GM19463 (cell line): Measurements from ENCODE around the gene BTBD7.

Source experiments
- ATAC-seq: cut with Tn5 transposase; IDR thresholded peaks from one replicate; pipeline ENCODE4 v1.9.1; 2021; ENCODE audit warnings: mild to moderate bottlenecking, moderate library complexity; ENCODE audit not compliant: unreplicated experiment

Gene BTBD7

DNA sequence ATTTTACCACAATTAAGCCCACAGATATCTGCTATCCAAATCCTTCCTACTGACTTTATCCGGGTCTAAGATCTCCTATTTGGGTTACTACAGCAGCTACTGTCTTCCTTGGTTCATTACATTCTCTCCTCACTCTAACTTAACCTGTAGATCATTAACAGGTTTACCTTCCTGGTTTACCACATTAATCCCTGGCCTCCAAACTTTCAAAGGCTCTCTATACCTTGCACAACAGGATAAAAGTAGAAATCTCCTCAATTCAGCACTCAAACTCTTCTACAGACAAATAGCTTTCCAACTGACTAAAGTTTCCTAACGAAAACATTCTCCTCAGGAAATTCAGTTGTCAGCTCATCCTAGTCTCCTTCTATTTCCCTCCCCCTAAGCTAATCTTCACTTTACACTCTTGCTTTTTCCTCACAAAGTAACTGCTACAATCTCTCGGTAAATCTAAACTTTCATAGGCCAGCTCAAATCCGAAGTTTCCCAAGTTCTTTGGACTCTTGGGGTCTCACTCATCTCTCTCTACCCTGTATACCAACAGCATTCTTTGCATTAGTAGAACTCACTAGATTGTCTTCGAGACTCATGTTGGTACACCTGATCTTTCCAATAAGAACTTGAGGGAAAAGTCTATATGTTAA is 2.7 kb downstream of the BTBD7 start:
- no peak for ATAC-seq

DNA sequence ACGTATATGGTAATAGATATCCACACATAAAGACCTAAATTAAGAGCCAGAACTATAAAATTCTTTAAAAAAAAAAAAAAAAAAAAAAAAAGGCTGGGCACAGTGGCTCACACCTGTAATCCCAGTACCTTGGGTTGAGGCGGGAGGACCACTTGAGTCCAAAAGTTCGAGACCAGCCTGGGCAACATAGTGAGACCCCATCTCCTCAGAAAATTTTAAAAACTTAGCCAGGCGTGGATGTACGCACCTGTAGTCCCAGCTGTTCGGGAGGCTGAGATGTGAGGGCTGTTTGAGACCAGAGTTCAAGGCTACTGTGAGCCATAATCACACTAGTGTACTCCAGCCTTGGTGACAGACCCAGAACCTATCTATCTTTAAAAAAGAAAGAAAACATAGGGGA is 4.3 kb downstream of the BTBD7 start:
- ATAC-seq, result no peak

DNA sequence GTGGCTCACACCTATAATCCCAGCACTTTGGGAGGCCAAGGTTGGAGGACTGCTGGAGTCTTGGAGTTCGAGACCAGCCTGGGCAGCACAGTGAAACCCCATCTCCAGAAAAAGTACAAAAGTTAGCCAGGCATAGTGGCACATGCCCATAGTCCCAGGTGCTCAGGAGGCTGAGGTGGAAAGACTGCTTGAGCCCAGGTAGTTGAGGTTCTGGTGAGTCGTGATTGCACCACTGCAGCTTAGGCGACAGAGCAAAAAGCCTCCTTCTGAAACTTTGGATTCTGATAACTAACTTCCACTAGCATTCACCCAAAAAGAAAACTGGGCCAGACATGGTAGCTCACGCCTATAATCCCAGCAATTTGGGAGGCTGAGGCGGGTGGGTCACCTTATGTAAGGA is 6.6 kb downstream of the BTBD7 start:
- no peak for ATAC-seq

DNA sequence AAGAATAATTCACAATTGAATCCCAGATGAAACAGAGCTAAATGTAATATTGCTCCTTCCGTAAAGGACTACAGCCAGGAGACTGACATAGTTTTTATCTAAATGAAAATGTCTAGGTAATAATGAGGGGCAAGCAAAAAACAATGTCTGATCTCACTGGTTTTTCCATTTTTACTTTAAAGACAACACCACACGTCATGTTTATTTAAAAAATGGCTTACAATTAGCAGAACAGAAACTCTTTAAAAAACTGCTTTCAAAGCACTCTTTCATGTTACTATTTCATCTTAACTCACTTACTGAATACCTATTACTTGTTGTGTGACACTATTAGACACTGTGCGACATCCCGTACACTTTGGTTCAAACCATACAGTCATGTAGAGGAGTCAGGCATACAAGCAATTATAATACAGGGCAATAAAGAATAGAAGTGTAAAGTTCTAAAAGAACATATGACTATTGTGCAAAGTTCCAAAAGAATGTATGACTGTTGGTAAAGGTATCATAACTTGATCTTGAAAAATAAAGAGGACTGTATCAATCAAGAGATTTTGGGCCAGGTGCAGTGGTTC is 9.1 kb downstream of the BTBD7 start:
- no peak for ATAC-seq

DNA sequence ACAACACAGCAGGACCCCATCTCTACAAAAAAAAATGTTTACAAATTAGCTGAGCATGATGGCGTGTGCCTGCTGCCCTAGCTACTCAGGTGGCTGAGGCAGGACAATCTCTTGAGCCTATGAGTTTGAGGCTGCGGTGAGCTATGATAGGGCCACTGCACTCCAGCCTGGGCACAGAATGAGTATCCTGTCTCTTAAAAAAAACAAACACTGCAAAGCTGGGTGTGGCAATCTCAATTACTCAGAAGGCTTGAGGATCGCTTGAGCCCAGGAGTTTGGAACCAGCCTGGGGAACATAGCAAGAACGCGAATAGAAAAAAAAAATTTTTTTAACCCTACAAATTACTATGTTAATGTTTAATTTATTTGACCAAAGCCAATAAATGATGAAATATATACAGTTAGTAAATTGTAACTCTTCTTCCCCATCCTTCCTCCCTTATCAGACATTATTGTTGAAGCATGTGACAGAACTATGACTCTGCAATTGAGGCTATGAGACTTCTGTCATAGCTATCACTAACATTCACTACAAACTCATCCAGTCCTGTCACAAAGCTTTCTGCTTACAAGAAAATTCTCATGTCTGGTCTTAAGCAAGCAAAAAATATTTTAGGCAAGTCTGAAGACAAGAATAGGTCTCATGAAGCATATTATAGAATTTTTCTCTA is 9.8 kb downstream of the BTBD7 start:
- no peak for ATAC-seq

DNA sequence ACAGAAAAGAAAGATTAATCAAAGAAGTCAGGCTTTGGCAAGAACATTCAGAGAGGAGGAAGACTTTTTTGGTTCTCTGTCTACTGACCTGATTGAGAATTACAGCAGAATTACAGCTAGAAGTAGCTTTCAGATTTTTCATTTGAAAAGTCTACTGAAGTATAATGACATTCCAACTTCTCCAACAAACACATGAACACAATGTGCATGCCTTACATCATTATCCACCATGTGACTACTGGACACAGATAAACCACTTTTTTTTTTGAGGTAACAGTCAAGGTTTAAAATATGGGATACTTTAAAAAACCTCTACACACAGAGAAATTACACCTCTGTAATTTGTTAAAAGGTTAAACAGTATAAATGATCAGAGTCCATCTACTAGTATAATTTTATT is 12.3 kb downstream of the BTBD7 start:
- ATAC-seq, result no peak

DNA sequence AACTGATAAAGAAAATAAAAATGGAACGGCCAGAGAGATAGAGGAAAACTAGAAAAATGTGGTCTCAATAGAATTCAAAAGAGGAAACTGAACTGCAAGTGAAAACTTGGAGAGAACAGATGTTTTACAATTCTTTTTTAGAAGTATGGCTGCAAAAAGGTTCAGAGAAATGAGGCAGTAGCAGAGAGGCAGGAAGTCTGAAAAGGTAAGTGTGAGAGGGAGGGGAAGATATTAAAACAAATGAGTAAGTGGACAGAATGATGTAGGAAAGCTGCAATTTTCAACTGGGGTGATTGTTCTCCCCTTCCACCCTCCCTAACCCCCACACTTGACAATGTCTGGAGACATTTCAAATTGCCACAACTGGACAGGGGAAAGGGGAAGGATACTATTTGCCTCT is 12.9 kb downstream of the BTBD7 start:
- ATAC-seq, result no peak

DNA sequence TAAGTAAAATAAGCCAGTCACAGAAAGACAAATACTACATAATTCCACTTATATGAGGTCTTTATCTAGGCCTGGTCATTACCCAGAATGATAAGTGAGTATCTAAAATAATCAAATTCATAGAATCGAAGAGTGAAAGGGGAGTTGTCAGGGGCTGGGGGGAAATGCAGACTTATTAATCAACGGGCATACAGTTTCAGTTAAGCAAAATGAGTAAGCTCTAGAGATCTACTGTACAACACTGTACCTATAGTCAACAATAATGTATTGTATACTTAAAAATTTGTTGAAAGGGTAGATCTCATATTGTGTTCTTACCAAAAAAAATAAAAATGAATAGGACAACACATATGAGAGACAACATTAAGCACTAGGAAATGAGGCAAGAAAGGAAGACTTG is 13.3 kb downstream of the BTBD7 start:
- ATAC-seq, result no peak

DNA sequence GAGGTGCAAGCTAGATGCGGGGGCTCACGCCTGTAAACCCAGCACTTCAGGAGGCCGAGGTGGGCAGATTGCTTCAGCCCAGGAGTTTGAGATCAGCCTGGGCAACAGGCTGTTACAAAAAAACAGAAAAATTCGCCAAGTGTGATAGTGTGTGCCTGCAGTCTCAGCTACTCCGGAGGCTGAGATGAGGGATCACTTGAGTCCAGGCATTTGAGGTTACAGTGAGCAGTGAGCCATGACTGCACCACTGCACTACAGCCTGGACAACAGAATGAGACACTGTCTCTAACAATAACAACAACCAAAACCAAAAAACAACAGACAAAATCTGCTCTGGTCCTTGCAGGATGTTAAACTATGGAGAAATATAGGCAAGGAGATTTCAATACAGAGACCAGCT is 13.9 kb downstream of the BTBD7 start:
- no peak for ATAC-seq

DNA sequence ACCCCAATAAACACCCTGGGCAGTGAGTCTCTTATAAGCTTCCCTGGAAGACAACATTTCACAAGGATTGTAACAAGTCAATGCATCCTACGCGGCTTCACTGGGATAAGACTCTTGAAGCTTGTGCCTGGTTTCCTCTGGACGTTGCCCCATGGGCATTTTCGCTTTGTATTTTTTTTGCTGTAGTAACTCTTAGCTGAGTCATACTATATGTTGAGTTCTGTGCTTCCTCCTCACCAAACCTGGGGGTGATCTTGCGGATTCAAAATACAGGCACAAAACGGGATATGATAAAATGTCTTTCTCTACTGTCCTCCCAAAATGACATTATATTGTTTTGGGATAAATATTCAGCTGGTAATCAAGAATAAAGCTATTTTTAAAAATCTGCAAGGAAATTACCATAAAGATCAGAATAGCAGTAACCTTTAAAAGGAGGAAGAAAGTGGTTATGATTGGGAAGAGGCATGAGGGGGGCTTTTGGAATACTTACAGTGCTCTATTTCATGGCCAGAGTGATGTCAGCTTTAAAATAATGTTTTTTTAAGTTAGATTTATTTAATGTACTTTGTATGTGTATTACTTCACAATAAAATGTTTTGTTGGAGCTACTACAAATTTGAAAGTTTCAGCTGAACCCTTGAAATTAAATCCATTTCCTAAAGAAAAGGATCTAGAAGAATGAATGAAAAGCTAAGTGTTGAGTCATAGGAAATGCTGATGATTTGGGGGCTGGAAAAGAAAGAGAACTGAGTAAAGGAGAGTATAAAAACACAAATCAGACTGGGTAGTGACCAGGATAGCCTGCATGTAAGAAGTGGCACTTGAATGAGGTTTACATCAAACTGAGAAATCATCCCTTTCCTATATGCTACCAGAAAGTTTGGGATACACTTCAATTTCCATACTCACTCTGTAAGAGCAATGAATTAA is 14.7 kb downstream of the BTBD7 start:
- ATAC-seq, result no peak

DNA sequence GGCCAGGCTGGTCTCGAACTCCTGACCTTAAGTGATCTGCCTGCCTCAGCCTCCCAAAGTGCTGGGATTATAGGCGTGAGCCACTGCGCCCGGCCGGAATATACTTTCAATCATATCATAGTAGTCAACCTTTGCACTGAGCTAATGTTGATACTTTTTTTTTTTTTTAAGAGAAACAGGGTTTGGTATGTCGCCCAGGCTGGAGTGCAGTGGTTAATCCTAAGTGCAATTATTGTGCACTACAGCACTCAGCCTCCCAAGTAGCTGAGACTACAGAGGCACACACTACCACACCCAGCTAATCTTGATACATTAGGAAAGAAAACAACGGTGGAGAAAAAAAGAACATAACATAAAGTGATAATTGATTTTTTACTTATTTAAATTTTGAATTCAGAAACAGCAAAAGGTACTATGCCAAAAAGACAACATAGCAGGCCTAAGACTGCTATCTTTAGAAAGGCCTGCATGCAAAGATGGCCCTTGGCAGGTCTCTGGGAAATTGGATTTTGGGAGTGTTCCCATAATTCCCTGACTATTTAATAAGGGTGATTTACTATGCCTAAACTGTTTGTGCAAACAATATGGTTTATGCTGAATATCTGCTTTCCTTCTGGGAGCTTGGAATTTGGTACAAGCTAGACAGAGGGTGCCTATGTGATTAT is 15.5 kb downstream of the BTBD7 start:
- no peak for ATAC-seq

DNA sequence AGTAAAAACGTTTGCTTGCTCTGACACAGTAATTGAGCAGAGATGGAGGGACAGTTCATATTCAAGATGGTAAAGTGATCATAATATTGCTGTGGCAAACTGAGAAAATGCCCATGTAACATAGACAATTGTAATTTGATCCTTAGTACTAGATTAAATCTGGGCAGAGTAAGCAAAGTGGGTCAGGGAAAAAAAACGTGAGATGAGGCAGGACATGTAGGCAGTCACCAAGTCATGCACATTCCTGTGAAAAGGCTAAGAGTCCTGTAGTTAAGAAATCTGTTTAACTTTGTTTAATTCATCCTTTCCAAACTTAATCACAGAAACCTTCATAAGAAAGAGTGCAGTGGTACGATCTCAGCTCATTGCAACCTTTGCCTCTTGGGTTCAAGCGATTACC is 16.1 kb downstream of the BTBD7 start:
- no peak for ATAC-seq

DNA sequence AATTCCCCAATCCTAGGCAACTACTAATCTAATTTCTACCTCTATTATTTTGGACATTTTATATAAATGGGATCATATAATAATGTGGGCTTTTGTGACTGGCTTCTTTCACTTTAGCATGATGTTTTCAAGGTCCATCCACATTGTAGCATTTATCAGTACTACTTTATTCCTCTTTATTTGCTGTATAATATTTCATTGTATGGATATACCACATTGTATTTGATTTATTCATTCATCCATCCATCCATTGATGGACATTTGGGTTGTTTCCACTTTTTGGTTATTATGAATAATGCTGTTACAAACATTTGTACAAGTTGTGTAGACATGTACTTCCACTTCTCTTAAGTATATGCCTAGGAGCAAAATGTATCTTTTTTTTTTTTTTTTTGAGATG is 17.3 kb downstream of the BTBD7 start:
- no peak for ATAC-seq

DNA sequence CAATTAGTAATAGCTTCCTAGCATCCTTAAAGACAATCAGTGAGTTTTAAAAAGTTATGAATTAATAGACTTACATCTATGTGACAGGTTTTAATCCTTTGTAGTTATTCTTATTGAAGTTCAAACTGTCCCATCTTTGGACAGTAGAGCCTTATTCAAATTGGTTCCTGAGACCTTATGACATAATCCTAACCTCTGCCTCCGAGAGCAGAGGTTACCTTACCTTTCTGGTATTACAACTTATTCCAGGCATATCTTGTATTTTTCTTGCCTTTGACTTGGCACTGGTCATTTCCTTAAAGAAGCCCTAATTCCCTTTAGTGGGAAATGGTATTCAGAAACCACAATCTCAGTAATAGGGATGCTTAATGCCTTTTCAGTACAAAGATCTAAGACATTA is 21.8 kb downstream of the BTBD7 start:
- no peak for ATAC-seq

DNA sequence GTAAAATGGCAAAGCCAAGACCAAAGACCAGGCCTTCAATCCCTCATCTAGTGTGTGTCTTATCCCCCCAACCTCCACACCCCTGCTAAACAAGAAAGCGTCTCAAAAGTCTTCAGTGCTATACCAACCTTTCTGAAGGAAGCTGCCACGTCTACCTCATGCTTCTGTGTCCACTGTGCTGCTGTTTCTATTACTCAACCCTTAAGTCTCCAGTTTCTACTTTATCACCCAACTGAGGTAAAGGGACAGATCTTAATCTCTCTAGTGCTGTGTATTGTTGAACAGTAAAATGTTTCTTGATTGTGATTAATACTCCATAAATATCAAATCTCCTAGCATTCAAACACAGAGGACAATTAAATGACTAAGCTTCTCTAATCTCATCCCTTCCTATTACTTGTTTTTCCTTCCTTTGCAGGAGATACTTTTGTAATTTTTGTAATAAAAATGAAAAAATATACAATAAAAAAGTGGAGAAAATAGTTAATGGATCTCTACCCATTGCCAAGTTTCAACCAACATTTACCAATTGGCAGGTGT is 23.3 kb downstream of the BTBD7 start:
- no peak for ATAC-seq

DNA sequence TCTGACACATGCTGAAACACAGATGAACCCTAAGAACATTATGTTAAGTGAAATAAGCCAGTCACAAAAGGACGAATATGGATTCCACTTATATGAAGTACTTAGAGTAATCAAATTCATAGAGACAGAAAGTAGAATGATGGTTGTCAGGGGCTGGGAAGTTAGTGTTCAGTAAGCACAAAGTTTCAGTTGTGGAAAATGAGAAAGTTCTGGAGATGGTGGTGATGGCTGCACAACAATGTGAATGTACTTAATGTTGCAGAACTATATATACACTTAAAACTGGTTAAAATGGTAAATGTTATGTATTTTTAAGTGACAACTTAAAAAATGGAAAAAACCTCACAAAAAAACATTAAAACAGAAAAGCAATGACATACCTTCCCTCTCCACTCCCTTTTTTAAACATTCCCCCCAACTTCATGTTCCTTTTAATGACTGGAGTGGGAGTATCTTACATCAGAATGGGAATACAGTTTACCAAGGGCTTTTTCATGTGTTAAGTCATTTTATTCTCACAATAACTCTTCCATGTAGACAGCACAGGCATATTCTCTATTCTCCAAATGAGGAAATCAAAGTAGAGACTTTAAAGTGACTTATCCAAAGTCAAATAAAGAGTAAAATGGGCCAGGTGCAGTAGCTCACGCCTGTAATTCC is 24.0 kb downstream of the BTBD7 start:
- no peak for ATAC-seq

DNA sequence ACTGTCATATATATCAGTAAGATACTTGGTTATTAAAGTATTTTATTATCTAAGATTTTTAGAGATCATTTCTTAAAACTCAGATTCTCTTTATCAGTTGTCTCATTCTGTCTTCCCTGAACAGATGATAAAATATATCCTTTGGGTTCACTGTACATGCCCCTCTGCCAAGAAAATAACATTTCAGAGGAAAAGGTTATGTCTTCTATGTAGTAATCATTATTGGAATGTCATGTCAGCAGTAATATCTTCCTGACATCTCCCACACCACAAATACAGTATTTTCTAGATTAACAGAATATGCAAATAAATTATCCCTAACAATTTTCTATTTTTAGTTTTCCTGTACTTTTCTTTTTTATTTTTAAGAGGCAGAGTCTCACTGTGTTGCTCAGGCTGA is 26.0 kb downstream of the BTBD7 start:
- ATAC-seq, result no peak

DNA sequence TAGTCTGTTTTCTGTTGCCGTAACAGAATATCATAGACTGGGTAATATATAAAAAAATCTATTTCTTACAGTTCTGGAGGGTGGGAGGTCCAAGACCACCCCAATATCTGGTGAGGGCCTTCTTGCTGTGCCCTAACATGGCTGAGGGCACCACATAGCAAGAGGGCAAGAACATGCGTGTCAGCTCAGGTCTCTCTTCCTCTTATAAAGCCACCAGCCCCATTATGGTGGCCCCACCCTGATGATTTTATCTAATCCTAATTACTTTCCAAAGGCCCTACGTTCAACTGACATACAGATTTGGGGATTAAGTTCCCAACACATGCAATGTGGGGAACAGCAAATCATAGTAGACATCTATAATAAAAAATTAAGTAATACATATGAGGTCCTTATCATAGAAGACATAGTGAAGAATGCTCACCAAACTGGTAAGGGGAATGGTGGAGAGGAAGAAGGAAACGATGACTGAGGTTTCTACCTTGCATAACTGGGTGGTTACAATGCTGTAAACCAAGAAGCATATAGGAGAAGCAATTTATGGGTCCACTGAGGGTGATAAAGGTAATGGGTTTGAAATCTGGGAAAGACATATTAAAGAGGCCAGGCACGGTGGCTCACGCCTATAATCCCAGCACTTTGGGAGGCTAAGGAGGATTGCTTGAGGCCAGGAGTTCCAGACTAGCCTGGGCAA is 27.0 kb downstream of the BTBD7 start:
- no peak for ATAC-seq

DNA sequence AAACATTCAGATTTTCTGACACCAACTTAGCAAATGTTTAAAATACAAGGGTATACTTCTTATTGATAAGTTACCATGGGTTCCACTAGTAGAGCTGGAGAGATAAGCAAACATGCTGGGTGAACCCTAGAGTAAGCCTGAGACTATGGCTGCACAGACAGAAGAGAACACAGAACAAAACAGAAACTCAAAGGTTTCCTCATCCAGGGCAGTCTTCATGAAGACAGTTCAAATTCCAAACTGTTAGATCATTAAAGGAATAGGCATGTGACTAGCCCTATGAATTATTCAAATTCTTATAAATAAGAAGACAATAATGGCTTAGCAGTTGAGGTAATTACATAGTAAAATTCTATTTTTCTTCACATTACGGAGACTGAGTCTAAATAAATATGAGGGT is 28.1 kb downstream of the BTBD7 start:
- ATAC-seq, result no peak

DNA sequence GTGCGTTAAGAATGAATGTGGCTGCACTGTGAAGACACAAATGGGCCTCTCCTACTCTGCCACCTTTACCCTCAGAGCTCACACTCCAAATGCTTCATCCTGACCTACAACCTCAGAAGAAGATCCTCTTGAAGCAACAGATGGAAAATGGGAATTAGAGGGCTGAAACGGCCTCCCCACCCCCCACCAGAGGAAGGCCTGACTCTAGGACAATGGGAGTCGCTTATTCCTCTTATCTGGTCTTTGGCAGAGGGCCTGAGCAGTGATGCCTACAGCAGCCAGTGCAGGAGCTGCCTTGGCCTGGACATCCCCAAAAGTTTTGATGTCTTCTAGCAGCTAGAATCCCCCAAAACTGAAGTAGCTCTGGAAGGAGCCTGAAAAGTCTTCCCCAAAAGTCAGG is 29.2 kb downstream of the BTBD7 start:
- no peak for ATAC-seq
